Duodenal mucosa (tissue), 2 donors: ENCODE results near the gene ELMO3.

Experiments used
- H3K27ac ChIP-seq: one replicate; pipeline ENCODE4 v1.7.0; 2013; ENCODE audit warnings: low read depth, low read length
- H3K27me3 ChIP-seq, 2 donors: one replicate each; pipeline ENCODE4 v1.7.0; 2013; ENCODE audit warnings: low read length in 2 of 2, control low read depth in 1 of 2; ENCODE audit not compliant: insufficient read depth in 2 of 2, control insufficient read depth in 1 of 2
- H3K36me3 ChIP-seq, 2 donors: one replicate each; pipeline ENCODE4 v1.7.0; 2013; ENCODE audit warnings: low read length in 2 of 2, control low read depth in 1 of 2; ENCODE audit not compliant: insufficient read depth in 2 of 2, control insufficient read depth in 1 of 2
- H3K4me1 ChIP-seq, 2 donors: one replicate each; pipeline ENCODE4 v1.7.0; 2013; ENCODE audit warnings: low read length in 2 of 2, control low read depth in 1 of 2; ENCODE audit not compliant: insufficient read depth in 2 of 2, control insufficient read depth in 1 of 2
- H3K4me3 ChIP-seq, 2 donors: one replicate each; pipeline ENCODE4 v1.7.0; 2013; ENCODE audit warnings: low read length in 2 of 2, low read depth in 1 of 2
- H3K9ac ChIP-seq, 2 donors: one replicate each; pipeline ENCODE4 v1.7.0; 2013; ENCODE audit warnings: low read length in 2 of 2, low read depth in 1 of 2
- H3K9me3 ChIP-seq, 2 donors: one replicate each; pipeline ENCODE4 v1.7.0; 2013; ENCODE audit warnings: low read length in 2 of 2, control low read depth in 1 of 2; ENCODE audit not compliant: control insufficient read depth in 1 of 2

Gene ELMO3

DNA sequence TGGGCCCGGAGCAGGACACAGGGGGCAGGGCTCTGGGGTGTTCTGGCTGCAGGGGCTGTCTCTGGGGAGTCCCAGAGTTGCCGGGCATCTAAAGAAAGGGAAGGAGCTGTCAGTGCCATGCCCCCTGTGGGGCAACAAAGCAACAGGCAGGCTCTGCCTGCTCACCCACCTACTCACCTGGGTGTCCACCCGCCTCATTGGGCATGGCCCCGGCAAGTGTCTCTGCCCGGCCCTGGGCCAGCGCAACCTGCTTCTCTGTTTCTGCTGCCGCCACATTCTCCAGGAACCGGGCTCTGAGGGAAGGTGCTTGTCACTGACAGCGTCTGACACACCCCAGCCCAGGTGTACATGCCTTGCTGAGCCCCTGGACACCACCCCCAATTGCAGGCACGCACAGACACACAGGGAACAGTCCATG is 35.3 kb downstream of the ELMO3 start:
- Histone ChIP-seq H3K4me1 (peaks cover 15 to 16% of the 10 kb centered on the region in 2 donors), H3K9ac (no peak overlapping the region), H3K4me3 (no peak overlapping the region), H3K36me3 (peaks cover 44 to 75% of the 10 kb centered on the region in 2 donors), H3K27me3 (no peaks in the 10 kb centered on the region), H3K27ac (no peak overlapping the region), H3K9me3 (no peaks in the 10 kb centered on the region)

DNA sequence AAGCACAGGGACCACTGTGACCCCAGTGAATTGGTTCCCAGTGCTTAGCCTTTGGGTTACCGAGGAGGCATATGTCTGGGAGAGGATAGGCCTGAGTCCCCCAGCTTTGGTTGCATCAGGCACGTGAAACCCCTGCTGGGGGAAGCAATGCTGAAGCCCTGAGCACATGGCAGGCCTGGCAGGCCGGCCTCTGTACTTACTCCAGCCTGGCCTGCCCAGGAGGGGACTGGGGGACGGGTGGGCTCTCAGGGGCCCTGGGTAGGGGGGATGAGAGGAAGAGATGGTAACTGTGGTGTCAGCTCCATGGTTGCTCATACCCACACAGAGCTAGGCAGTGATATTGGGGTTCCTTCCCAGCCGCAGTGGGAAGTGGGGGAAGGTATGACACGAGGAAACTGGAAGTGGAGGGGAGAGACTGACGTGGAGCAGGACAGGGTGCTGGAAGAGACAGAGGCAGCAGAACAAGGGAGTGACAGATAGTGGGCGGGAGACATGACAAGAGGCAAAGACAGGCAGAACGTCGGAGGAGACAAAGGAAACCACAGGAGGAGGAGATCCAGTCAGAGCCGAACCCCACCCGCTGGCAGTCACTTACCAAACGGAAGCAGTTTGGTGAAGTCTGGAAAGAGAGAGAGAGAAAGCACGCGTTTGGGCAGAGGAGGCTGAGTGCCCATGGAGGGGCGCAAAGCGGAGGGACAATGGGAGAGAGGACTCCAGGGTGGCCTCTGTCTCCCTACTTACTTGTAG is 37.1 kb downstream of the ELMO3 start:
- H3K27ac ChIP-seq, result no peak overlapping the region
- no peak overlapping the region for H3K4me3 ChIP-seq
- peaks cover 11 to 12% of the 10 kb centered on the region in 2 donors for H3K4me1 ChIP-seq
- H3K9ac ChIP-seq, result no peak overlapping the region
- no peaks in the 10 kb centered on the region for H3K27me3 ChIP-seq
- no peaks in the 10 kb centered on the region for H3K9me3 ChIP-seq
- peaks cover 31 to 61% of the 10 kb centered on the region in 2 donors for H3K36me3 ChIP-seq

DNA sequence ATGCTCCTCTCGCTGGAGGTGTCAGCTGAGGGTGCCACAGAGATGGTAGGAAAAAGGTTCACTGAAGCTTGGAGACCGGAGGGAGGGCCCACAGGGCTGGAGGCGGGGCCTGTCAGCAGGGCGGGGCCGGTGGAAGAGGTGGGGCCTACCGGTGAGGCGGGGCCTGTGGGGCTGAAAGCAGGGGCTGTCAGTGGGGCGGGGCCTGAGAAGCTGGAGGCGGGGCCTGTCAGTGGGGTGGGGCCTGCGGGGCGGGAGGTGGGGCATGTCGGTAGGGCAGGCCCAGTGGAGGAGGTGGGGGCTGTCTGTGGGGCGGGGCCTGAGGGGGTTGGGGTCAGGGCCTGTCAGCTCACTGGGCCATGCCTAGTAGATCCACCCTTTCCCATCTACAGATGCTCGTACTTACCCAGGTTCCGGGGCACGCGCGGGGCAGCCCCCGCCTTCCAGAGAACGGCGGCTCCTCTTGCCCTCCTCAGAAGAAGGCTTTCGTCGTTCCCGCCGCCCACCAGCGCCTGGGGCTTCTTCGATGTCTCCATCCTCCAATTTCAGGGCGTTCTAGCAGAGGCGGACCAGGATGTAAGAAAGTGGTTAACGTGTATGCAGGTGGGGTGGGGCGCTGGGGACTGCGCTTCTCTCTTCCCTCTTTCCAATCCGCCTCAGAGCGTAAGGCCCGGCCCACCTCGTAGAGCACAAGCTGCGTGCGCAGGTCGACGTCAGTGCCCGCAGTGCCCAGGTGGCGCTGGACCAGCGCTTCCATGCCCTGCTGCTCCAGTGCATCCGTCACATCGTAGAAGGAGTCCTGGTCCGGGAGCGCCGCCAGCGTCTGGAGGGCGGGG is 37.8 kb downstream of the ELMO3 start:
- Histone ChIP-seq H3K4me3 (no peak overlapping the region), H3K9ac (no peak overlapping the region), H3K9me3 (no peaks in the 10 kb centered on the region), H3K27me3 (no peaks in the 10 kb centered on the region), H3K27ac (no peak overlapping the region), H3K4me1 (peaks cover 13 to 15% of the 10 kb centered on the region in 2 donors), H3K36me3 (peaks cover 23 to 53% of the 10 kb centered on the region in 2 donors)

DNA sequence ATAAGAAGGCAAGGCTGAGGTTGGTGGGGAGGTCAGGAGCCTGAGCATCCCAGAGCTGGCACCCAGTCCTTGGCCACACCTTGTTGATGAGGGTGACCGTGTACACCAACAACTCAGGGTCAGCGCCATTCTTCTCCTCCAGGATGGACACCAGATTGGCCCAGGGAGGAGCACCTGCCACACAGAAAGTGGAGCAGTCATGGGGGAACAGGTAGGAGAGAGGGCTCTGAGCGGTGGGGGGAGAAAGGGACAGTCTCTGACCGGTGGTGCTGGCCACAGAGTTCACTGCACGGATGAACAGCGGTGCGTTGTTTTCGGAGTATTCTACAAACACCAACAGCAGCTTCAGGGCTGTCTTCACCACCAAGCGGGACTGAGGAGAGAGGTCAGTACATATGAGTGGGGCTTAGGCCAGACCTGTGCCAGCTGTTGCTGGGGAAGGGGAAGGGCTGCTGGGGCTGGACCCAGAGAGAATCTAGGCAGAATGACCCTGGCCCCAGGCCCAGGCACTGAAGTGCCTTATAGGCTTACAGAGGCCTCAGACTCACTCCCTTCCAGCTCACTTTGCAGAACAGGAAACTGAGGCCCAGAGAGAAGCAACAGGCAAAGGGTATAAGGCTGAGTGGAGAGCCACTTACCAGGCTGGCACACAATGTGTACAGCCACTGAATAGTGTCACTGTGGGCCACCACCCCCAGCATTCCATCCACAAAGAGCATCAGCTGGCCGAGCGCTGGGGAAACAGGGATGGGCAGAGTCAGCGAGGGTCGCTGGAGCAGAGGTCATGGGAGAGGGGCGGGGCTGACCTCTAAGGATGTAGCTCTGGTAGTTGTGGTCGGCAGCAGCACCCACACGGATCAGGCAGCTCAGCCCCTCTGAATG is 38.7 kb downstream of the ELMO3 start:
- Histone ChIP-seq H3K36me3 (peaks cover 23 to 50% of the 10 kb centered on the region in 2 donors), H3K27ac (no peak overlapping the region), H3K9ac (no peak overlapping the region), H3K4me3 (no peak overlapping the region), H3K9me3 (no peaks in the 10 kb centered on the region), H3K27me3 (no peaks in the 10 kb centered on the region), H3K4me1 (peaks cover 21 to 22% of the 10 kb centered on the region in 2 donors)

DNA sequence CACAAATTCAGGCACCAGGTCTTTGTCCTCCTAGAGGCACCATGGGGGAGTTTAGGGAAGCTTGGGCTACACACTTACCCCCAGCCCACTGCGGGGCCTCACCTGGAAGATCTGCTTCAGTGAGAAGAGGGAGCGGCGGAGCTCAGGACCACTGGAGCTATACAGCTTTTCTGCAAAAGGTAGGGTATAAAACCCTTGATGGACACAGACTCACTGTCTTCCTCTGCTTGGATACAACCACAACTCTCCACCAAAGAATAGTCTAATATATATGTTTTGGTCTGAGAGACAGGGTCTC is 39.3 kb downstream of the ELMO3 start:
- Histone ChIP-seq H3K4me1 (peaks cover 22 to 26% of the 10 kb centered on the region in 2 donors), H3K9me3 (no peaks in the 10 kb centered on the region), H3K27ac (no peak overlapping the region), H3K9ac (no peak overlapping the region), H3K36me3 (peaks cover 23 to 50% of the 10 kb centered on the region in 2 donors), H3K4me3 (no peak overlapping the region), H3K27me3 (no peaks in the 10 kb centered on the region)

DNA sequence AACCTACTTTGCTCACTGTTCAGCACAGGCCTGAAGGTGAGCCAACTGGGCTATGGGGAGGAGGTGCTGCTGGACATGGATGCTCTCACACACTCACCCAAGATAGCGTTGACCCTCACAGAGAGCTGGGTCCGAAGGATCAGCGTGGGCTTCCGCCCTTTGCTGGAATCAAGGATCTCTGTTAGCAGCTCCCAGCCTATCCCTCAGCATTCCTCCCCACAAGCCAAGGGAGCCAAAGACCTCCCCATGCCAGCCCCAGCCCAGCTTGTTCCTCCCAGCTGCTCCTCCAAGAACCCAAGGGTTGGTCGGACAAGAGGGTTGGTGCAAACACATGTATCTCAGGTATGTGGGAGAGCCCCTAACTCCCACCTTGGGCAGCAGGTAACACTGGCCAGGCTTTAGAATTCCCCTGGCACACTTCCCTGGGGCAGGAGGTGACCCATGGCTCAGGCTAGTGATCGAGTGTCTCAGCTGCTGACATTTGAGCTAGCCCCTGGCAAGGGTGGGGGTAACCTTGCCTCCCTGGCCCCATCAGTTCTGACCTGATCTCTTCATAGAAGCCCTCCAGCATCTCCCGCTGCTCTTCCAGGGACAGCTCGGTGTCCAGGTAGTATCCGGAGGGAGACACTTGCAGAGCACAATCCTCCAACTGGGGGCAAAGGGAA is 40.0 kb downstream of the ELMO3 start:
- peaks cover 28 to 33% of the 10 kb centered on the region in 2 donors for H3K4me1 ChIP-seq
- no peak overlapping the region for H3K4me3 ChIP-seq
- no peaks in the 10 kb centered on the region for H3K9me3 ChIP-seq
- no peaks in the 10 kb centered on the region for H3K27me3 ChIP-seq
- H3K36me3 ChIP-seq, result peaks cover 19 to 46% of the 10 kb centered on the region in 2 donors
- H3K27ac ChIP-seq, result no peak overlapping the region
- H3K9ac ChIP-seq, result no peak overlapping the region

DNA sequence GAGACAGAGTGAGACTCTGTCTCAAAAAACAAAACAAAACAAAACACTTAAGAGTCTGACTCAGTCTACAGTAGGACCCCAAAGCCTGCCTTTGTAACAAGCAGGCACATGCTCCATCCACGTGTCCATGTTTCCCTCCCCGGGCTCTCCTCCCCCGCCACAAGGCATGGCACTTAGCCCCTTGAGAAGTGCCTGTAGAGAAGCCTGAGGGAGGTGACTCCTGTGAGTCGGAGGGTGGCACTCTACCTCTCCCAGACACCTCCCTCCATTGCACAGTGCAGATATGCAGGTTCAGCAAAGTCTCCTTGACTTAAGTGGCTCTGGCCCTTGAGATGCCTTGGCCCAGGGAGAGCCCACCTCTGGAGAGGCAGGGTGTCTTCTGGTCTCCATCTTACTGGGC is 41.6 kb downstream of the ELMO3 start:
- Histone ChIP-seq H3K4me1 (peaks cover 43 to 48% of the 10 kb centered on the region in 2 donors), H3K36me3 (peaks cover 16 to 38% of the 10 kb centered on the region in 2 donors), H3K4me3 (no peak overlapping the region), H3K27me3 (no peaks in the 10 kb centered on the region), H3K9ac (no peak overlapping the region), H3K27ac (peak overlapping the region; percentile 84), H3K9me3 (no peaks in the 10 kb centered on the region)

DNA sequence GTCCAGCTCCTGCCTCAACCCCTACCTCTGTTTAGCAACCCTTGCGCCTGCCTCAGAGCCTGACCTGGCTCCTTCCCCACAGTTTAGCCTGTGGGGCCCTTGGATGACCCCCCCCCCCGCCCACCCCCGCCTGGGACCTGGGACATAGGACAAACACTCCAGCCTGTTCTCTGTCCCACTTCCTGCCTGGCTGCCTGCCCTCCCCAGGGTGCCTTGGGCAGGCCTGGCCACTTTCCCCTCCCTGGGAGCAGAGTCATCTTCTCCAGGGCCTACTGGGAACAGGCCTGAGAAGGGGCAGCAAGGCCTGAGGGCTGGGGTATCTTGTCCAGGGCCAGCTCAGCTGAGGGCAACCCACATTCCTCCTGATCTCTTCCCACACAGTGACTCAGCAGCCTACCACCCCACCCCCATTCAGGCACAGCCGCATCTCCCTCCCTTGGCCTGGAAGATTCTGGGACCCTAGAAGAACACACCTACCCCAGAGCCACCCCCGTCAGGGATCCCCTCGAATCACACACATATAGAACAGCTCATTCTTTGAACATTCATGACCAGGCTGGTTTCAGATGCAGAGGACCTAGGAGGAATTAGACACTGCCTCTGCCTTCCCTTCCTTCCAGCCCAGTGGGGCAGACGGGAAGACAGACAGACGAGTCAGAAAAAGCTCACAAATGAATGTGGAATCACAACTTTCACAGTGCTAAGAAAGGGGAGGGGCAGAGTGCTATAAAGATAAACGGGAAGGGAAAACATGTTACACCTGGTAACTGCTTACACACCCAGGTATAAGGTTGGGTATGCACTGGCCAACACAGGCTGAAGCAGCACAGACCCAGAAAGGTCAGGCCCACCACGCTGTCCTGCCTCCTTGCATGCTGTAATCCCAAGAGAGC is 42.3 kb downstream of the ELMO3 start:
- H3K9me3 ChIP-seq, result no peaks in the 10 kb centered on the region
- H3K4me1 ChIP-seq, result peaks cover 43 to 54% of the 10 kb centered on the region in 2 donors
- no peaks in the 10 kb centered on the region for H3K27me3 ChIP-seq
- H3K4me3 ChIP-seq, result peak overlapping the region; percentile 32 to 51
- H3K9ac ChIP-seq, result peak overlapping the region; percentile 44 to 70
- peak overlapping the region; percentile 84 for H3K27ac ChIP-seq
- H3K36me3 ChIP-seq, result peaks cover 8 to 31% of the 10 kb centered on the region in 2 donors
